Left colon (tissue), 2 donors: ENCODE measurements around the gene GPT2. TPM values are rescaled to one million over a fixed set of nuclear protein-coding genes. Genes with fewer than 3 reads are reported as not detected.
A peak's percentile ranks its signal among the peaks of the same experiment; 100 is the strongest.

Experiments used
- ATAC-seq: fragments of 200-7000 bp; cut with Tn5 transposase; one replicate; pipeline ENCODE4 v1.9.1; 2020; ENCODE audit warnings: mild to moderate bottlenecking, moderate library complexity
- DNase-seq, 2 donors: peaks; one replicate each; pipeline ENCODE4 v3.0.0-alpha.2; 2020
- intact Hi-C, 2 donors: fragments of 100-400 bp; cut with DNase I in 1 of 2; cut with micrococcal nuclease in 1 of 2; formaldehyde crosslinking; loops; one replicate each; pipeline versions ENCODE4 v1.11.2 to v1.14.0; 2022; cut with DNase I, micrococcal nuclease
- total RNA-seq, 2 donors: library from RNA; stranded (reverse); fragmentation: NEBNext Ultra II Directional; extraction: Animal tissue kit (Norgen Biotek cat#: 25700); gene quantifications; one replicate each; pipeline ENCODE4 v1.2.1, GENCODE V29; 2021
- donor health status: DM: no; HTN: no; CAD: no.
- donor health status: DM: yes; HTN: yes; CAD: no.

The GPT2 gene
- total RNA-seq, 2 donors from 2014 or later: 26.8 to 32.1 TPM

DNA sequence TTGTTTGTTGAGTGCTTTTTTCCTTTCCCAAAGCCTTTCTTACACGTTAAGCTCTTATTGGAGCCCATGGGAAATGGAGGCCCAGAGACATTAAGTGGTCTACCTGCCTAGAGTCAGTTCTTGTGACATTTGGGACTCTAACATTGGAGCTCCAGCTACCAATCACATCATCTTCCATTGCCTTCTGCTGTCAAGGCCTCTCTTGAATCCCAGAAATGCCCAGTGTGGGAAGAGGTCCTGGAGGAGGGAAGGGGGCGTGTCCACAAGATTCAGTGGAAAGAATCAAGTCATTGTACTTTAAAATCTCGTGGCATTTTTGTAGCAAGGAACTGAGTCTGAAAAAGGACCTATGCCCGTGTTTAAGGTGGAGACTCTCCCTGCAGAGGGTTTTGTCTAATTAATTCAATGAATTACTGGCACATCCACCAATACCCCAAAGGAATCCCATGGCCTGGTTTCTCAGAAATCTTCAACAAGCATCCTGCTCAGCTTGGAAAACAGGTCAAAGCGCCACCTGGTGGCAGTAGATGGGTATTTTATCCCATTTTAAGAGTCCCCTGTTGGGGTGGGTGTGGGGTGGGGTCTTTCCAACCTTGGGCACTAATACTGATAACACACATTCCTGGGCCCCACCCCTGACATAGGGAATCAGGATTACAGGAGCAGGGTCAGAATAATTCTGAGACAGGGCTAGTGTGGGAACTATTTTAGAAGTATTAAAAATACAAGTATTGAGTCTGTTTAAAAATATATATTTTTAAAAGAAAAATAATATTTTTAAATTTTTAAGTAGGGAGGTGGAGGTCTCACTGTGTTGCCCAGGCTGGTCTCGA lies 24.6 kb downstream of the GPT2 start:
- DNase-seq: peak in 1 of 2 donors; percentile 56
- intact Hi-C loops: loop anchor here in 1 of 2 donors (10.0 kb wide), 1 partner anchor 54 kb away; no protein-coding TSS in a partner anchor
- peak; percentile 52 for ATAC-seq

DNA sequence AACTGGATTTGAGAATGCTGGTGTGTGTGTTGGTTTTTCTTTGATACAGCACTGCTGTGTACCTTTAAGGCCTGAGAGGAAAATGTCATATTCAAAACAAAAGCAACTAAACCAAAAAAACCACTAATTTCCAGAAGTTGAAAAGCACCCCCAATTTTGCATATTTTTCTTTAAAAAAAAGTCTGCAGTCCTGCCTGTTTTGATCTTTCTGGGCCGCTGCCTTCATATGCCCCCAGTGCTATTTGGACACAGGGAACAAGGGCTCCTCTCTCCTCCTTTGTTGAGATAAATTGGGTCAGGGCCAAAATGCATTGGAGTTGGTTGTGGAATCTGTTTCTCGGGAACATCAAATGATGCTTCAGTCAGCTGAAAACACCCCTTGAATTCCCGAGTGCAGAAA lies 26.9 kb downstream of the GPT2 start:
- ATAC-seq (no peak), DNase-seq (no peak)
- intact Hi-C loops: no loop called here

- ATAC-seq: no peak
- intact Hi-C loops: no loop called here
- DNase-seq: no peak
Observed at GRCh38 chr16:46911650-46912049, 27.5 kb downstream of the GPT2 start.

DNA sequence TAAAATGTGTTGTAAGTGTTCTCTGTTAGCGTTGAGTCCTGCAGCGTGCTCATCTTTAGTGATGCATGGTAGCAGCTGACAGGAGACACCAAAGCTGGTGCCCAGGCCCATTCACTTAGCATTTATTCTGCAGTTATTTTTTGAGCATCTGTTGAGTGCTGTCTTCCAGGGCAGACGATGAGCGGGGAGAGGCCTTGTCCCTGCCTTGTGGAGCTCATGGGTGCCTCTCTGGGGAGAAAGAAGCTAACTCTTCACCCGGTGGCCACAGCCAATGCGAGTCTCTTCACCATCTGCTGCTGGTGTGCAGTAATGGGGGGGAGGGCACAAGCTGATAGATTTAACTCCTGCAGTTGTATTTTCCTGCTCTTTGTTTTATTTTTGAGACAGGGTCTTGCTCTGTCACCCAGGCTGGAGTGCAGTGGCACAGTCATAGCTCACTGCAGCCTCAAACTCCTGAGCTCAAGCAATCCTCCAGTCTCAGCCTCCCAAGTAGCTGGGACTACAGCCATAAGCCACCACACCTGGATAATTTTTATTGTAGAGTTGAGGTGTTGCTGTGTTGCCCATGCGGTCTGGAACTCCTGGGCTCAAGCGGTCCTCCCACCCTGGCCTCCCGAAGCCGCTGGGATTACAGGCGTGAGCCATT lies 30.5 kb downstream of the GPT2 start:
- no peak for DNase-seq
- ATAC-seq: no peak
- intact Hi-C loops: no loop called here

- ATAC-seq (no peak), DNase-seq (no peak)
- intact Hi-C loops: no loop called here
Observed at GRCh38 chr16:46915483-46916025, 31.4 kb downstream of the GPT2 start.

- ATAC-seq (no peak), DNase-seq (no peak)
- intact Hi-C loops: no loop called here
Observed at GRCh38 chr16:46916980-46917379, 32.8 kb downstream of the GPT2 start.

GRCh38 chr16:46918400-46918799 lies 34.2 kb downstream of the GPT2 start:
- no peak for ATAC-seq
- no peak for DNase-seq
- intact Hi-C loops: no loop called here

DNA sequence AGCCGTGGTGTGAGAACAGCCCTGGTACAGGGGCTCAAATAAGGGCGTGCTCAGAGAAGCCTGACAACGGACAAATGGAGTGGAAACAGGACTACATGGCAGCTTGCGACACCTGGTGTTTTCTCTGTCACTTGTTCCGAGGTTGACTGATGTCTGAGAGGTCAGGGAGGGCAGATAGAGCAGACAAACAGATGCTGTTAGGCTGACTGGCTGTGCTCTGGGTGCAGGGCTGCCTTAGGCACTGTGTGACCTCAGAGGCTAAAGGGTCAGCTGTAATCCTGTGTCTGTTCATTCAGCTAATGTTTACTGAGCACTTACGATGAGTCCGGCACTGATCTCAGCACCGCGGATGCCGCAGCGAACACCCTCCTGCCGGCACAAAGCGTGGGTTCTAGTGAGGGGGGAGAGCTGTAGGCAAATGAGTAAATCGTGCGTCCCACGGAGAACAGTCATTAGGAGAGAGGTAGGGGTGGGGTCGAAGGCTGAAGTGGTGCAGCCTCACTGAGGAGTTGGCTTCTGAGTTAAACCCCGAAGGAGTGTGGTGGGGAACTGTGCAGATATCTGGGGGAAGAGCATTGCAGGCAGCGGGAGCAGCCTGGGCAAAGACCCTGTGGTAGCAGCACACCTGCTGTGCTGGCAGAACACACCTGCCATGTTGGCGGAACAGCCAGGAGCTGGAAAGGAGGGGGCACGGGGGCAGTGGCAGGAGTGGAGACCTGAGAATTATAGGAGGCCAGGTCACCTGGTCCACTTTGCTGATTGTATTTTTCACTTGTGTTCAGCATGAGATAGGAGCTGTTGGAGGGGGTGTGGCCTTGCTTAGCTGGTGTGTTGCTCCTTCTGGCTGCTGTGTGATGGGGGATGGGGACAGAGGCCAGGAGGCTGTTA lies 35.0 kb downstream of the GPT2 start:
- ATAC-seq: peak; percentile 62
- intact Hi-C loops: no loop called here
- peak; percentile 37 to 38 for DNase-seq

GRCh38 chr16:46920402-46921068 lies 36.4 kb downstream of the GPT2 start:
- ATAC-seq: peak; percentile 80
- peak; percentile 50 to 61 for DNase-seq
- intact Hi-C loops: no loop called here

DNA sequence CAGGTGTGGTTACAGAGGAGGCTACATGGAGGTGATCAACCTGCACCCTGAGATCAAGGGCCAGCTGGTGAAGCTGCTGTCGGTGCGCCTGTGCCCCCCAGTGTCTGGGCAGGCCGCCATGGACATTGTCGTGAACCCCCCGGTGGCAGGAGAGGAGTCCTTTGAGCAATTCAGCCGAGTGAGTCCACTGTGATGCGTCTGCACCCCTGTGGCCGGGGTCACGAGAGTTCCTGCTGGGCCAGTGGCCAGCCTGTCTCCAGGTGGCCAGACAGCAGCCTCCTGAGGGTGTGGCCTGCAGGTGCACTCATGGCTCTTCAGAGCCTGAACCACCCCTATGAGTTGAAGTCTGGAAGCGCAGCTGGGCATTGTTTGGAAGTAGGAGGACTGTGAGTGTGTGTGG lies 38.1 kb downstream of the GPT2 start:
- DNase-seq (peak in 1 of 2 donors; percentile 38), ATAC-seq (peak; percentile 59)
- intact Hi-C loops: no loop called here

DNA sequence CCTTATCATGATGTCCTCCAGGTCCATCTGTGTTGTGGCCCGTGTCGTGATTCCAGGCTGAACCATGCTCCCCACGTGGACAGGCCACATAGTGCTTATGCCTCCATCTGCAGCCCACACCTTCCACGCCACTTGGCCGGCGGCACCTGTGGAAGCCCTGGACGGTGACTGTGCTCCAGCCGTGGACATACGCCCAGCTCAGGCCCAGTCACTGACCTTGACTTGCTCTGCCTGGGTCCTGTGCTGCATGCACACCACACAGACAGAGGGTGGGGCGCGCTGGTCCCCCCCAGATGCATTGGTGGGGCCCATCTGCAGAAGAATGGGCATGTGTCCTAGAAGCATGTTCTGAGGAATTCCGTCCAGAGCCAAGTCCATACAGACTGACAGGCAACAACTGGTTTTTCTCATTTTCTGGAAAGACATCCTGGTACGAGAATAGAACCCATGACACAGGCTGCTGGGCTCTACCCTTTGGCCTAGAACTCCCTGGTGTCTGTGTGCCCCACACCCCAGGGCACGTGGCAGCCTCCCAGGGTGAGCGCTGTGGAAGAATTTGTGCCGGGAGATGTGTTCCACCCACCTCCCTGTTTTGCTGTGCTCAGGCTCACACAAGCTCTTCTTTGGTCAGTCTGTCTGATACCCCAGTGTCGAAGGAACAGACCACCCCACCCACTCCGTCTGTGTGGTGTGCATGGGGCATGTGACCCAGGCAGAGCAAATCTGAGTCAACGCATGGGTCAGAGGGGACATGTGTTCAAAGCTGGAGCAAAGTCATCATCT lies 39.5 kb downstream of the GPT2 start:
- ATAC-seq: no peak
- DNase-seq: no peak
- intact Hi-C loops: no loop called here

DNA sequence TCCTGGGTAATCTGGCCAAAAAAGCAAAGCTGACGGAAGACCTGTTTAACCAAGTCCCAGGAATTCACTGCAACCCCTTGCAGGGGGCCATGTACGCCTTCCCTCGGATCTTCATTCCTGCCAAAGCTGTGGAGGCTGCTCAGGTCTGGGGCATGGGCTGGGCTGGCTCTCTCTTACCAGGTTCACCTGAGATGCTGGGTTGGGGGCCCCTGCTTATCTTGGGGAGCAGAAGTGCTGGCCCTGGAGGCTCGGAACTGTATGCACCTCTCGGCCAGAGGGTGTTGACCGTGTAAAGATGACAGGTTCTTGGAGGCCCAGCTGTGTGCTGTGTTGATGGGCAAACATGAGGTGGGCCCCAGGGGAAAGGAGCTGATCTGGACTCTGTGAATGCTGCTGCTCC lies 40.2 kb downstream of the GPT2 start:
- intact Hi-C loops: no loop called here
- no peak for DNase-seq
- no peak for ATAC-seq

- ATAC-seq: no peak
- no peak for DNase-seq
- intact Hi-C loops: no loop called here
Observed at GRCh38 chr16:46926470-46927225, 42.5 kb downstream of the GPT2 start.

- intact Hi-C loops: no loop called here
- DNase-seq (no peak), ATAC-seq (no peak)
Observed at GRCh38 chr16:46927273-46927672, 43.1 kb downstream of the GPT2 start.

- ATAC-seq: no peak
- intact Hi-C loops: no loop called here
- DNase-seq: no peak
Observed at GRCh38 chr16:46928811-46929210, 44.6 kb downstream of the GPT2 start.

- DNase-seq (peak; percentile 44 to 70), ATAC-seq (peak; percentile 92)
- intact Hi-C loops: no loop called here
Observed at GRCh38 chr16:46929378-46930332, 45.5 kb downstream of the GPT2 start.
